ENCODE results near the gene TRIM10. TPM values are rescaled to one million over a fixed set of nuclear protein-coding genes. Genes with fewer than 3 reads are reported as not detected.

Gene TRIM10
- polyA plus RNA-seq, 5 donors, result 0.34 to 2.6 (median 0.44) TPM

Other genes starting within 250 kb of the TRIM10 start
- 100 to 1,000 TPM; 188 to 335 (median 269) TPM for gene HLA-A, start 218.7 kb downstream of the TRIM10 start, polyA plus RNA-seq (ENCODE audit: insufficient read depth in 1 of 5, insufficient read length in 5 of 5, low replicate concordance in 1 of 5)
- 10 to 100 TPM; 37.3 to 46.4 (median 40.2) TPM for gene POLR1H, start 99.9 kb downstream of the TRIM10 start, polyA plus RNA-seq (ENCODE audit: insufficient read depth in 1 of 5, insufficient read length in 5 of 5, low replicate concordance in 1 of 5)
- gene PPP1R11, start 94.0 kb downstream of the TRIM10 start, polyA plus RNA-seq (ENCODE audit: insufficient read depth in 1 of 5, insufficient read length in 5 of 5, low replicate concordance in 1 of 5), result 10 to 100 TPM; 55.4 to 59.6 (median 57.2) TPM
- gene RNF39, start 85.4 kb downstream of the TRIM10 start, polyA plus RNA-seq (ENCODE audit: insufficient read depth in 1 of 5, insufficient read length in 5 of 5, low replicate concordance in 1 of 5), result 1 to 10 TPM in 3 of 5 donors, under 1 TPM in 2; 0.64 to 1.4 (median 1.2) TPM
- under 1 TPM in 3 of 5 donors, not detected in 2; 0.24 to 0.54 (median 0.27) TPM for gene TRIM31, start 48.1 kb downstream of the TRIM10 start, polyA plus RNA-seq (ENCODE audit: insufficient read depth in 1 of 5, insufficient read length in 5 of 5, low replicate concordance in 1 of 5)
- under 1 TPM in 3 of 5 donors, not detected in 2; 0.08 to 0.14 (median 0.12) TPM for gene TRIM40, start 25.1 kb downstream of the TRIM10 start, polyA plus RNA-seq (ENCODE audit: insufficient read depth in 1 of 5, insufficient read length in 5 of 5, low replicate concordance in 1 of 5)
- gene TRIM15, start 2.3 kb upstream of the TRIM10 start, polyA plus RNA-seq (ENCODE audit: insufficient read depth in 1 of 5, insufficient read length in 5 of 5, low replicate concordance in 1 of 5), result not detected
- 10 to 100 TPM; 28.8 to 34.6 (median 31.8) TPM for gene TRIM26, start 52.2 kb upstream of the TRIM10 start, polyA plus RNA-seq (ENCODE audit: insufficient read depth in 1 of 5, insufficient read length in 5 of 5, low replicate concordance in 1 of 5)
- gene TRIM39, start 165.7 kb upstream of the TRIM10 start, polyA plus RNA-seq (ENCODE audit: insufficient read depth in 1 of 5, insufficient read length in 5 of 5, low replicate concordance in 1 of 5), result 10 to 100 TPM; 11.3 to 14.1 (median 12.8) TPM
- gene RPP21, start 183.9 kb upstream of the TRIM10 start, polyA plus RNA-seq (ENCODE audit: insufficient read depth in 1 of 5, insufficient read length in 5 of 5, low replicate concordance in 1 of 5), result 10 to 100 TPM; 26.3 to 49.2 (median 31.7) TPM

All from right lung (tissue), 5 donors.